Measurements from ENCODE around the gene LRCH4.
"Not testable (repeated sequence)": the region's sequence is repeated elsewhere in the genome, so short reads cannot be mapped to it uniquely, and the experiment has no call there.

LRCH4 gene

DNA sequence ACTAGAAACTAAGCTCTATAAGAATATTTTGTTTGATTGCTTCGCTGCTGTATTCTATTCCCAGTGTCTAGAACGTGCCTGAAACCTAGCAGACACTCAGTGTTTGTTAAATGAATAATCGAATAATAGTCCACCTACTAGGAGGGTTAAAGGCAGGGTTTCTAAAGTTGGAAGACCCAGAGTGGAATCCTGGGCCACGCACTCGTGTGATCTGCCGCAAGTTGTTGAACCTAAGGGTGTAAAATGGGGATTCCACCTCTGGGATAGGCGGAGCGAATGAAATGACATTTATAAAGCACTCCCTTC is 47.6 kb downstream of the LRCH4 start:
- no peaks in the 10 kb centered on the region for H4K20me1 ChIP-seq (ENCODE audit: insufficient read depth, low read length, poor library complexity, severe bottlenecking)
- H3K9me3 ChIP-seq (ENCODE audit: insufficient read depth, low read depth, low read length), result no peaks in the 10 kb centered on the region
- 0 out of 2 replicates have a peak, but pooled peaks cover 3% of the 10 kb centered on the region for H3F3A ChIP-seq (ENCODE audit: low read depth)
- H3K4me2 ChIP-seq (ENCODE audit: low read depth, low read length, poor library complexity, severe bottlenecking), result peak overlapping the region; percentile 99
- H3K36me3 ChIP-seq (ENCODE audit: insufficient read depth, low read length), result no peaks in the 10 kb centered on the region
- H3K9me2 ChIP-seq (replicated peaks; ENCODE audit: low read depth, low read length), result no peaks in the 10 kb centered on the region
- H2AFZ ChIP-seq (ENCODE audit: low read length), result peak overlapping the region; percentile 97
- peak overlapping the region; percentile 77 for H3K4me3 ChIP-seq (ENCODE audit: low read length, poor library complexity, severe bottlenecking)
- H3K79me2 ChIP-seq (ENCODE audit: insufficient read depth, low read length), result peaks cover 13% of the 10 kb centered on the region
- TF ChIP-seq EZH2phosphoT487 (IDR thresholded peaks at IDR 0.05; ENCODE audit: borderline replicate concordance), result no peak
- TF ChIP-seq, protein P1, sequence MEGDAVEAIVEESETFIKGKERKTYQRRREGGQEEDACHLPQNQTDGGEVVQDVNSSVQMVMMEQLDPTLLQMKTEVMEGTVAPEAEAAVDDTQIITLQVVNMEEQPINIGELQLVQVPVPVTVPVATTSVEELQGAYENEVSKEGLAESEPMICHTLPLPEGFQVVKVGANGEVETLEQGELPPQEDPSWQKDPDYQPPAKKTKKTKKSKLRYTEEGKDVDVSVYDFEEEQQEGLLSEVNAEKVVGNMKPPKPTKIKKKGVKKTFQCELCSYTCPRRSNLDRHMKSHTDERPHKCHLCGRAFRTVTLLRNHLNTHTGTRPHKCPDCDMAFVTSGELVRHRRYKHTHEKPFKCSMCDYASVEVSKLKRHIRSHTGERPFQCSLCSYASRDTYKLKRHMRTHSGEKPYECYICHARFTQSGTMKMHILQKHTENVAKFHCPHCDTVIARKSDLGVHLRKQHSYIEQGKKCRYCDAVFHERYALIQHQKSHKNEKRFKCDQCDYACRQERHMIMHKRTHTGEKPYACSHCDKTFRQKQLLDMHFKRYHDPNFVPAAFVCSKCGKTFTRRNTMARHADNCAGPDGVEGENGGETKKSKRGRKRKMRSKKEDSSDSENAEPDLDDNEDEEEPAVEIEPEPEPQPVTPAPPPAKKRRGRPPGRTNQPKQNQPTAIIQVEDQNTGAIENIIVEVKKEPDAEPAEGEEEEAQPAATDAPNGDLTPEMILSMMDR (conservative IDR thresholded peaks at IDR 0.05; ENCODE audit: low read length), result no peak
- no peaks in the 10 kb centered on the region for H3K27me3 ChIP-seq (ENCODE audit: insufficient read depth, low read length, poor library complexity, severe bottlenecking)
- H3K4me1 ChIP-seq (ENCODE audit: insufficient read depth, low read length, poor library complexity, severe bottlenecking), result peaks cover 20% of the 10 kb centered on the region
- peak overlapping the region; percentile 65 for H3K9ac ChIP-seq (ENCODE audit: low read depth, low read length, poor library complexity, severe bottlenecking)

DNA sequence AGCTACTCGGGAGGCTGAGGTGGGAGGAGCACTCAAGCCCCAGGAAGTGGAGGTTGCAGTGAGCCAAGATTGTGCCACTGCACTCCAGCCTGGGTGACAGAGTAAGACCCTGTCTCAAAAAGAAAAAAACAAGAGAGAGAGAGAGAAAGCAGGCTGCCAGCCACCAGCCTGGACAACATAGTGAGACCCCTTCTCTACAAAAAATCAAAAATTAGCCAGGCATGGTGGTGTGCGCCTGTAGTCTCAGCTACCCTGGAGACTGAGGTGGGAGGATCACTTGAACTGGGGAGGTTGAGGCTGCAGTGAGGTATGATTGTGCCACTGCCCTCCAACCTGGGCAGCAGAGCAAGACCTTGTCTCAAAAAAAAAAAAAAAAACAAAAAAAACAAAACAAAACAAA is 49.2 kb downstream of the LRCH4 start:
- H3K4me3 ChIP-seq (ENCODE audit: low read length, poor library complexity, severe bottlenecking); H3K36me3 ChIP-seq (ENCODE audit: insufficient read depth, low read length); H3K9me3 ChIP-seq (ENCODE audit: insufficient read depth, low read depth, low read length); H3K9me2 ChIP-seq (replicated peaks; ENCODE audit: low read depth, low read length); H2AFZ ChIP-seq (ENCODE audit: low read length); H3K9ac ChIP-seq (ENCODE audit: low read depth, low read length, poor library complexity, severe bottlenecking); H3F3A ChIP-seq (ENCODE audit: low read depth); H4K20me1 ChIP-seq (ENCODE audit: insufficient read depth, low read length, poor library complexity, severe bottlenecking); H3K4me2 ChIP-seq (ENCODE audit: low read depth, low read length, poor library complexity, severe bottlenecking); H3K27me3 ChIP-seq (ENCODE audit: insufficient read depth, low read length, poor library complexity, severe bottlenecking): not testable (repeated sequence)
- Histone ChIP-seq H3K79me2 (ENCODE audit: insufficient read depth, low read length) (peaks cover 11% of the 10 kb centered on the region), H3K4me1 (ENCODE audit: insufficient read depth, low read length, poor library complexity, severe bottlenecking) (peaks cover 19% of the 10 kb centered on the region)

DNA sequence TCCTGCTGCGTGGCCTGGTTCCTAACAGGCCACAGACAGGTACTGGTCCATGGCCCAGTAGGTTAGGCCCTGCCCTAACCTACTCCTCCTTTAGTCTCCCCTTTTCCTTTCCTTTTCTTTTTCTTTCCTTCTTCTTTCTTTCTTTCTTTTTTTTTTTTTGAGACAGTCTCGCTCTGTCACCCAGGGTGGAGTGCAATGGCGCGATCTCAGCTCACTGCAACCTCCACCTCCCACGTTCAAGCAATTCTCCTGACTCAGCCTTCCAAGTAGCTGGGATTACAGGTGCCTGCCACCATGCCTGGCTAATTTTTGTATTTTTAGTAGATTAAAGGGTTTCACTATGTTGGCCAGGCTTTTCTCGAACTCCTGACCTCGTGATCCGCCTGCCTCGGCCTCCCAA is 49.9 kb downstream of the LRCH4 start:
- H3K9ac ChIP-seq (ENCODE audit: low read depth, low read length, poor library complexity, severe bottlenecking); H3K9me3 ChIP-seq (ENCODE audit: insufficient read depth, low read depth, low read length); H3F3A ChIP-seq (ENCODE audit: low read depth); H3K4me3 ChIP-seq (ENCODE audit: low read length, poor library complexity, severe bottlenecking); H4K20me1 ChIP-seq (ENCODE audit: insufficient read depth, low read length, poor library complexity, severe bottlenecking); H3K9me2 ChIP-seq (replicated peaks; ENCODE audit: low read depth, low read length); H3K4me2 ChIP-seq (ENCODE audit: low read depth, low read length, poor library complexity, severe bottlenecking); H2AFZ ChIP-seq (ENCODE audit: low read length); H3K27me3 ChIP-seq (ENCODE audit: insufficient read depth, low read length, poor library complexity, severe bottlenecking); H3K36me3 ChIP-seq (ENCODE audit: insufficient read depth, low read length): not testable (repeated sequence)
- Histone ChIP-seq H3K79me2 (ENCODE audit: insufficient read depth, low read length) (peaks cover 11% of the 10 kb centered on the region), H3K4me1 (ENCODE audit: insufficient read depth, low read length, poor library complexity, severe bottlenecking) (peaks cover 16% of the 10 kb centered on the region)

DNA sequence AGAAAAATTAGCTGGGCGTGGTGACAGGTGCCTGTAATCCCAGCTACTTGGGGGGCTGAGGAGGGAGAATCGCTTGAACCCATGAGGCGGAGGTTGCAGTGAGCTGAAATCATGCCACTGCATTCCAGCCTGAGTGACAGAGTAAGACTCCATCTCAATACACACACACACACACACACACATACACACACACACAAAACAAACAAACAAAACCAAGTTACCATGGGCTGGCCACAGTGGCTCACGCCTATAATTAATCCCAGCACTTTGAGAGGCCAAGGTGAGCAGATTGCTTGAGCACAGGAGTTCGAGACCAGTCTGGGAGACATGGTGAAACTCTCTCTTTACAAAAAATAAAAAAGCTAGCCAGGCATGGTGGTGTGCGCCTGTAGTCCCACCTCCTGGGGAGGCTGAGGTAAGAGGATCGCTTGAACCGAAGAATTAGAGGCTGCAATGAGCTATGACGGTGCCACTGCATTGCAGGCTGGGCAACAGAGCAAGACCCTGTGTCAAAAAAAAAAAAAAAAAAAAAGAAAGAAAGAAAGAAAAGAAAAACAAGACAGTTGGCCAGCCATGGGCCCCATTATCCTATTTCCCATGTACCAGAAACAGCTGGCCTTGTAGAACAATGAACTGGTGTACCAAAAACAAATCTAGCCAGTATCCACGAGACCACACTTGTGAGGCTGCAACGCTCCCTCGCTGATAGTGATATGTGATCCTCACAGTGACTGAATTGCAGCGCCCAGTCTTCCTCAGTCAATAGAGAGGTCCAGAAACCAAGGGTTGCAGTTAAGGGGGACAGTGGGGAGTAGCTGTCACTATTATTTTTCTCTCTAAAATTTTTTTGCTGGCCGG is 53.5 kb downstream of the LRCH4 start:
- Histone ChIP-seq H3K36me3 (ENCODE audit: insufficient read depth, low read length) (no peaks in the 10 kb centered on the region), H3K4me3 (ENCODE audit: low read length, poor library complexity, severe bottlenecking) (no peak overlapping the region), H4K20me1 (ENCODE audit: insufficient read depth, low read length, poor library complexity, severe bottlenecking) (no peaks in the 10 kb centered on the region), H3K4me1 (ENCODE audit: insufficient read depth, low read length, poor library complexity, severe bottlenecking) (no peaks in the 10 kb centered on the region), H2AFZ (ENCODE audit: low read length) (no peak overlapping the region), H3K9ac (ENCODE audit: low read depth, low read length, poor library complexity, severe bottlenecking) (no peak overlapping the region), H3K79me2 (ENCODE audit: insufficient read depth, low read length) (no peaks in the 10 kb centered on the region), H3K4me2 (ENCODE audit: low read depth, low read length, poor library complexity, severe bottlenecking) (no peak overlapping the region), H3K9me2 (replicated peaks; ENCODE audit: low read depth, low read length) (no peaks in the 10 kb centered on the region), H3K27me3 (ENCODE audit: insufficient read depth, low read length, poor library complexity, severe bottlenecking) (no peaks in the 10 kb centered on the region), H3K9me3 (ENCODE audit: insufficient read depth, low read depth, low read length) (no peaks in the 10 kb centered on the region), H3F3A (ENCODE audit: low read depth) (no peaks in the 10 kb centered on the region)
- TF ChIP-seq EZH2phosphoT487 (IDR thresholded peaks at IDR 0.05; ENCODE audit: borderline replicate concordance), result no peak
- TF ChIP-seq, protein P1 (conservative IDR thresholded peaks at IDR 0.05; ENCODE audit: low read length), result no peak

DNA sequence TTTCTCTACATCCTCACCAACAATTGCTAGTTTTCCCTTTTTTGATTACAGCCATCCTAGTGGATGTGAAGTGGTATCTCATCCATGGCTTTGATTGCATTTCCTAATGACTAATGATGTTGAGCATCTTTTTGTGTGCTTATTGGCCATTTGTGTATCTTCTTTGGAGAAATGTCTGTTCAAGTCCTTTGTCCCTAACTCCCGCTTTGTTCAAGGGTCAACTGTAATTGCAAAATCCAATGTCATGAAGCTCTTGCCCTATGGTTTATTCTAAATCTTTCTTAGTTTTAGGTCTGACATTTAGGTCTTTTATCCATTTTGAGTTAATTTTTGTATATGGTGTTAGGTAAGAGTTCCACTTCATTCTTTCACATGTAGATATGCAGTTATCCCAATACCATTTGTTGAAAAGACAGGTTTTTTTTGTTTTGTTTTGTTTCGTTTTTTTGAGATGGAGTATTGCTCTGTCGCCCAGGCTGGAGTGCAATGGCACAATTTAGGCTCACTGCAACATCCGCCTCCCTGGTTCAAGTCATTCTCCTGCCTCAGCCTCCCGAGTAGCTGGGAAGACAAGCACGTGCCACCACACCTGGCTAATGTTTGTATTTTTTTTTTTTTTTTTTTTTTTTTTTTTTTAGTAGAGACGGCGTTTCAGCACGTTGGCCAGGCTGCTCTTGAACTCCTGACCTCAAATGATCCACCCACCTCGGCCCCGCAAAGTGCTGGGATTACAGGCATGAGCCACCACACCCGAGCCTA is 57.6 kb downstream of the LRCH4 start:
- not testable (repeated sequence) for H3K4me2 ChIP-seq (ENCODE audit: low read depth, low read length, poor library complexity, severe bottlenecking); H4K20me1 ChIP-seq (ENCODE audit: insufficient read depth, low read length, poor library complexity, severe bottlenecking); H3K36me3 ChIP-seq (ENCODE audit: insufficient read depth, low read length); H3K9me3 ChIP-seq (ENCODE audit: insufficient read depth, low read depth, low read length); H3K9ac ChIP-seq (ENCODE audit: low read depth, low read length, poor library complexity, severe bottlenecking); H3K79me2 ChIP-seq (ENCODE audit: insufficient read depth, low read length); H3K27me3 ChIP-seq (ENCODE audit: insufficient read depth, low read length, poor library complexity, severe bottlenecking); H2AFZ ChIP-seq (ENCODE audit: low read length); H3K9me2 ChIP-seq (replicated peaks; ENCODE audit: low read depth, low read length); H3K4me1 ChIP-seq (ENCODE audit: insufficient read depth, low read length, poor library complexity, severe bottlenecking); H3K4me3 ChIP-seq (ENCODE audit: low read length, poor library complexity, severe bottlenecking); H3F3A ChIP-seq (ENCODE audit: low read depth)

Data from Loucy (cell line).